ENCODE results near the gene NPEPPS.
"Not testable (repeated sequence)": the region's sequence is repeated elsewhere in the genome, so short reads cannot be mapped to it uniquely, and the experiment has no call there.

NPEPPS gene, protein sequence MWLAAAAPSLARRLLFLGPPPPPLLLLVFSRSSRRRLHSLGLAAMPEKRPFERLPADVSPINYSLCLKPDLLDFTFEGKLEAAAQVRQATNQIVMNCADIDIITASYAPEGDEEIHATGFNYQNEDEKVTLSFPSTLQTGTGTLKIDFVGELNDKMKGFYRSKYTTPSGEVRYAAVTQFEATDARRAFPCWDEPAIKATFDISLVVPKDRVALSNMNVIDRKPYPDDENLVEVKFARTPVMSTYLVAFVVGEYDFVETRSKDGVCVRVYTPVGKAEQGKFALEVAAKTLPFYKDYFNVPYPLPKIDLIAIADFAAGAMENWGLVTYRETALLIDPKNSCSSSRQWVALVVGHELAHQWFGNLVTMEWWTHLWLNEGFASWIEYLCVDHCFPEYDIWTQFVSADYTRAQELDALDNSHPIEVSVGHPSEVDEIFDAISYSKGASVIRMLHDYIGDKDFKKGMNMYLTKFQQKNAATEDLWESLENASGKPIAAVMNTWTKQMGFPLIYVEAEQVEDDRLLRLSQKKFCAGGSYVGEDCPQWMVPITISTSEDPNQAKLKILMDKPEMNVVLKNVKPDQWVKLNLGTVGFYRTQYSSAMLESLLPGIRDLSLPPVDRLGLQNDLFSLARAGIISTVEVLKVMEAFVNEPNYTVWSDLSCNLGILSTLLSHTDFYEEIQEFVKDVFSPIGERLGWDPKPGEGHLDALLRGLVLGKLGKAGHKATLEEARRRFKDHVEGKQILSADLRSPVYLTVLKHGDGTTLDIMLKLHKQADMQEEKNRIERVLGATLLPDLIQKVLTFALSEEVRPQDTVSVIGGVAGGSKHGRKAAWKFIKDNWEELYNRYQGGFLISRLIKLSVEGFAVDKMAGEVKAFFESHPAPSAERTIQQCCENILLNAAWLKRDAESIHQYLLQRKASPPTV

GRCh38 chr17:47530557-47531232 lies at the start of gene NPEPPS:
Gene NPEPPS (plus strand): TSS chr17:47531108. CDS start chr17:47531301, 193 bp downstream.
- in situ Hi-C loops (cut with HindIII; ENCODE audit: low sequenced_read_pairs): not testable (repeated sequence)

DNA sequence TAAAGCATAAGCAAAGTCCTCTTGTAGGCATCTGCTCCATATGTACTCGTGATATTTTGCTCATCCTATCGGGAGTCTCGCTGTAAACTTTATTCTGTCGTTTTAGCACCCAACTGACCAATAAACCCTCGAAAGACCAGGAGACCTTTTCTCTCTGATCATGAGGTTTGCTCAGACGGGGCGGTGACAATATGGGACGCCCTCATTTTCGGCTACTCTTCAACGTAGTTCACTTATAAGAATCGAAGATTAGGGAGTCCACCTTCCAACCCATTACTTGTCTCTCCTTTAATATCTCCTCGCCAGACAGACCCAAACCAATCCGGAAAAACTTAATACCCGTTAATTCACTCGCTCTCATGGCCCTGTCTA lies 39.1 kb upstream of the NPEPPS start:
- in situ Hi-C loops (cut with HindIII; ENCODE audit: low sequenced_read_pairs): not testable (repeated sequence)

DNA sequence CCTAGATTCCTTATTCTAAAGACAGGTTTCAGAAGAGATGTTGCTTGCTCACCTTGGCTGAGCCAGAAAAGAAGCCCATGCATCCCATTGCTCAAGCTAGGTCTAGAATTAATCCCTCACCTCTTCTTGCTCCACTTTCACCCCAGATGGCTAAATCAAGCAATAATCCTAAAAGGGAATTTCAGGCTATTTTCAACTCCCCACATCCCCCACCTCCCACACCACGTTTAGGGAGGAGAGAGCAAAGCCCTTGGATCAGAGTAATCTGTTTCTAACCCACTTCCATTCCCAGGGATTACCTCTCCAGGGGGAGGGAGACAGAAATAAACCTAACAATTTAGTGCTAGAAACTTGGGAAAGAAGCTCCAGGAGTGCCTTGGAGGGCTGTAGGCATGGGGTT lies 31.8 kb upstream of the NPEPPS start:
- in situ Hi-C loops (cut with HindIII; ENCODE audit: low sequenced_read_pairs): not testable (repeated sequence)

DNA sequence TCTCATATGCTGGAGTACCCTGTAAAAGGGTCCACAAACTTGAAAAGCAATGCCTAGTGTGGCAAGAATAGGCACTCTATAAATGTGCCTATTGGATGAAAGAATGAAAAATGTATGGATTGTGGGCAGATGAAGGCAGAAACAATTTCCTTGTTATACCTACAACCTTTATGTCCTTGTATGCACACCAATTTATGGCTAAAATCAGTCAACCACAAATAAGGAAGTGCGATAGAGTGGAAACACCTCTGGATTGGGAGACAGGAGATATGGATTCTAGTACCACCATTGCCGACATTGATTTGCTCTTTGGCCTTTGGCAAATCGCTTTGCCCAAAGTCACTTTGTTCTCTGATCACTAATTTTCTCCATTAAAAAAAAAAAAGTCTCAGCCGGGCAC lies 31.4 kb upstream of the NPEPPS start:
- in situ Hi-C loops (cut with HindIII; ENCODE audit: low sequenced_read_pairs): not testable (repeated sequence)

GRCh38 chr17:47500620-47501019 lies 30.3 kb upstream of the NPEPPS start:
- in situ Hi-C loops (cut with HindIII; ENCODE audit: low sequenced_read_pairs): not testable (repeated sequence)

DNA sequence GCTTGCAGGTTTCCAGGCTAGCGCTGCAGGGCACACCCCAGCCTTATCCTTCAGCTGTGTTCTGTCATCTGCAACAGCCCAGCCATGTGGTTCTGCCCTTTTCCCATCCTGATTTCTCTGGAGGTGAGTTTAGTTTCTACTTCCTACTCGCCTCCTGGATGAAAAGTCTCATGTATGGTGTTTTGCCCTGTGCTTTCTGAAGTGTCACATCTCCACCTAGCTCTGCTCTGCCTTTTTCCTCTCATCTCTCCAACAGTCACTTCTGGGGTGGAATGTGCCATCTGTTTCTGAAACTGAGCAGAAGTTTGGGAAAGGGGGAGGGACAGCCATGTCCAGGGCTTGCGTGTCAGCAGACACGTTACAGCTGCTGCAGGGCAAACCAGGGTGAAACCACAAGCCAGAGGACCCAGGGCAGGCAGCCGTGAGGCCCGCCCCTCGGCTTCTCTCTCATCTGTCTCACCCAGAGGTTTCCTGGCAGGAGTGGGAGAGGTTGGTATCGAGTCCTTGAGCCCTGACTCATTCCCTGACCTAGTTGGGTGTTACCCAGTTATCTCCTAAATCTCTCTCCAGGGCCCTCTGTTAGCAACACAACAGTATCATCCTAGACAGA lies 28.7 kb upstream of the NPEPPS start:
- in situ Hi-C loops (cut with HindIII; ENCODE audit: low sequenced_read_pairs): not testable (repeated sequence)

DNA sequence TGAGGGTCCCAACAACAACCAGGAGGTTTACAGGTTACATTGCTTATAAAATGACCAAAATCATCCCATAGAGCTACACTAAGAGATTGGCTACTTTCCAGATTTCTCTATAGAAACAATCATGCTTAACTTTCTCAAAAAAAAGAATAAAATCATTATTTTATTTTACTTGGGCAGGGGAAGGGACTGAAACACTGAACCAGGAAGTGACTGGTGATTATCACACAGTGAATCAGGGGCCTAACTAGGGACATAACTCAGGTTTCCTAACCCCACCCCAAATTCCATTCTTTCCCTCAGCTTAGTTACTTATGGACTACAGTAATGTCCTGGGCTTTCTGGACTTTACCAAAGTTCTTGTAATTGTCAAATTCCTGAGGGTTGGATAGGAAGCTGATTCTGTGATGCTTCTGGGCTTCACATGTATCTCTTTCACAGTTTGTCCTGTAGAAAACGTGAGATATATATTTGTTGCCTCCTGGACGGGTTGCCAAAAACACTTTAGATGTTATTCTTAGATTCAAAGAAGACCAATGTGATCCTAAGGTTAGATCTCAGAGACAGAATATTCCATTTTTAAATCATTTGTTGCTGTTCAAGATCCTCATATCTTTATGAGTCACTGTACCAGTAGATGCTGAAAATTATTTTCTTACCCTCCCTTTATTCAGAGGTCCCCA lies 28.0 kb upstream of the NPEPPS start:
- in situ Hi-C loops (cut with HindIII; ENCODE audit: low sequenced_read_pairs): not testable (repeated sequence)

- in situ Hi-C loops (cut with HindIII; ENCODE audit: low sequenced_read_pairs): not testable (repeated sequence)
Observed at GRCh38 chr17:47511701-47512146, 19.2 kb upstream of the NPEPPS start.

- in situ Hi-C loops (cut with HindIII; ENCODE audit: low sequenced_read_pairs): not testable (repeated sequence)
Observed at GRCh38 chr17:47513301-47513700, 17.6 kb upstream of the NPEPPS start.

GRCh38 chr17:47518880-47519279 lies 12.0 kb upstream of the NPEPPS start:
- in situ Hi-C loops (cut with HindIII; ENCODE audit: low sequenced_read_pairs): not testable (repeated sequence)

GRCh38 chr17:47519365-47519764 lies 11.5 kb upstream of the NPEPPS start:
- in situ Hi-C loops (cut with HindIII; ENCODE audit: low sequenced_read_pairs): not testable (repeated sequence)

DNA sequence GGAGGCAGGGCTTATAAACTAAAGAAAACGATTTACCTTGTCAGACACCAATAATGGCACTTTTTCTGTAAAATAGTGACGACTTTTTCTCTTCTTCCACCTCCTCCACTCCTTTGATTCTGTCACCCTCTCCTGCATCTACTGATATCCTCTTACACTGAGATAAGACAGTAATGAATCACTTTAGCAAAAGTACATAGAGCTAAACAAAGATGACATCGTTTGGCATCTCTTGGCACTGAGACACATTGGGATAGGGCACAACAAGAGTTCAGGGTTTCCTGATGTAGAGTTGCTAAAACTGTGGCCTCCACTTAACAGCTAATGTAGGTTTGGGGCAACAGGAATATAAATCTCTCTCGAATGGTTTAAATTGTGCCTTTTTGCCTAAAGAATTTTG lies 10.6 kb upstream of the NPEPPS start:
- in situ Hi-C loops (cut with HindIII; ENCODE audit: low sequenced_read_pairs): not testable (repeated sequence)

GRCh38 chr17:47521434-47521833 lies 9.5 kb upstream of the NPEPPS start:
- in situ Hi-C loops (cut with HindIII; ENCODE audit: low sequenced_read_pairs): not testable (repeated sequence)

DNA sequence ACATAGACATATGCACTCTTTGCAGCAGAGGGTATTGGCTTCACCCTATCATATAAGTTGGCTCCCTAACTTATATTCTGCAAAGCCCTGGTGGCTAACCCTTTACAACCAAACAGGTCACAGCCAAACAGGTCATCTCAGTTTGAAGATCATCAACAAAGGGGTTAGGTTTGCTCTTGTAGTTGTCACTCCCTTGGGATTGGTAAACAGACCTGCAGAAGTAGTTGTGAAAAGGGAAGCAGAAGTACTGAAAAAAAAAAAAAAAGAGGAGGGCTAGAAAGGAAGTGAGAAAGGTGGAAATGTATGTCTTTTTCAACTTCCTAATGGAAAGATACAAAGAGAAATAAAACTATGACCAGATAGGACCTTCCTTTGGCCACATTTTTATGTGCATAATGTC lies 8.6 kb upstream of the NPEPPS start:
- in situ Hi-C loops (cut with HindIII; ENCODE audit: low sequenced_read_pairs): not testable (repeated sequence)

DNA sequence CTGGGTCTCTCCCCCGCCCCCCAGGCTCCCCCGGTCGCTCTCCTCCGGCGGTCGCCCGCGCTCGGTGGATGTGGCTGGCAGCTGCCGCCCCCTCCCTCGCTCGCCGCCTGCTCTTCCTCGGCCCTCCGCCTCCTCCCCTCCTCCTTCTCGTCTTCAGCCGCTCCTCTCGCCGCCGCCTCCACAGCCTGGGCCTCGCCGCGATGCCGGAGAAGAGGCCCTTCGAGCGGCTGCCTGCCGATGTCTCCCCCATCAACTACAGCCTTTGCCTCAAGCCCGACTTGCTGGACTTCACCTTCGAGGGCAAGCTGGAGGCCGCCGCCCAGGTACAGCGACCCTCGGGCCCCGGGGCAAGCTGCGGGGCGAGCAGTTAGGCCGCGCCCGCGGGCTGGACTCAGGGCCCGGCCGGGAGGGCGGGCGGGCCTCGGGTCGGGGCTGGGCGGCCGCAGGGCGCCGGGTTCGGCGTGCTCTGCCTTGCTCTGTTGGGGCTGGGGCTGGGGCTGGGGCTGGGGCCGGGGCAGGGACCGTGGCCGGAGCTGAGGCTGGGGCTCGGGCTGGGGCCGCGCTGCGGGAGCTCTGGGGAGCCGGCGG lies 419 bp downstream of the NPEPPS start:
- in situ Hi-C loops (cut with HindIII; ENCODE audit: low sequenced_read_pairs): not testable (repeated sequence)

- in situ Hi-C loops (cut with HindIII; ENCODE audit: low sequenced_read_pairs): not testable (repeated sequence)
Observed at GRCh38 chr17:47539085-47539484, 8.2 kb downstream of the NPEPPS start.

GRCh38 chr17:47541676-47542075 lies 10.8 kb downstream of the NPEPPS start:
- in situ Hi-C loops (cut with HindIII; ENCODE audit: low sequenced_read_pairs): not testable (repeated sequence)

- in situ Hi-C loops (cut with HindIII; ENCODE audit: low sequenced_read_pairs): not testable (repeated sequence)
Observed at GRCh38 chr17:47544327-47544726, 13.4 kb downstream of the NPEPPS start.

GRCh38 chr17:47554733-47555132 lies 23.8 kb downstream of the NPEPPS start:
- in situ Hi-C loops (cut with HindIII; ENCODE audit: low sequenced_read_pairs): not testable (repeated sequence)

DNA sequence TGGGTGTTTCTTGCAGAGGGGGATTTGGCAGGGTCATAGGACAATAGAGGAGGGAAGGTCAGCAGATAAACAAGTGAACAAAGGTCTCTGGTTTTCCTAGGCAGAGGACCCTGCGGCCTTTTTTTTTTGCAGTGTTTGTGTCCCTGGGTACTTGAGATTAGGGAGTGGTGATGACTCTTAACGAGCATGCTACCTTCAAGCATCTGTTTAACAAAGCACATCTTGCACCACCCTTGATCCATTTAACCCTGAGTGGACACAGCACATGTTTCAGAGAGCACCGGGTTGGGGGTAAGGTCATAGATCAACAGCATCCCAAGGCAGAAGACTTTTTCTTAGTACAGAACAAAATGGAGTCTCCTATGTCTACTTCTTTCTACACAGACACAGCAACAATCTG lies 25.2 kb downstream of the NPEPPS start:
- in situ Hi-C loops (cut with HindIII; ENCODE audit: low sequenced_read_pairs): not testable (repeated sequence)

Data from DLD1 (cell line).